B cell (primary cell): ENCODE measurements around the gene KCNF1. TPM values are rescaled to one million over a fixed set of nuclear protein-coding genes. Genes with fewer than 3 reads are reported as not detected.
A peak's percentile ranks its signal among the peaks of the same experiment; 100 is the strongest.

Source experiments
- ATAC-seq: fragments of 200-7000 bp; cut with Tn5 transposase; one replicate; pipeline ENCODE4 v1.10.0; 2021; ENCODE audit warnings: low read depth, mild to moderate bottlenecking, moderate number of reproducible peaks, moderate library complexity
- CTCF ChIA-PET: fragments of 350-600 bp; sonication (Branson Sonifier 250); formaldehyde crosslinking; loops from one replicate; lab custom pipeline; 2021; ENCODE audit warnings: antibody characterized with exemption, inconsistent platforms; lab: Charles Lee
- POLR2A ChIA-PET: fragments of 350-600 bp; sonication (Branson Sonifier 250); formaldehyde crosslinking; loops from one replicate; lab custom pipeline; 2021; ENCODE audit warnings: antibody characterized with exemption; lab: Charles Lee
- DNase-seq: peaks from one replicate; pipeline ENCODE4 v3.0.0; 2013
- H2AFZ ChIP-seq: 2 replicates; pipeline ENCODE4 v1.6.1; 2012; ENCODE audit warnings: mild to moderate bottlenecking, low read depth, low read length; ENCODE audit not compliant: insufficient read depth, poor library complexity, severe bottlenecking
- H3K27ac ChIP-seq, 2 donors: 1 replicate in 1 of 2; 2 replicates in 1 of 2; pipeline ENCODE4 v1.5.1; 2012 to 2013; ENCODE audit warnings: low read length in 2 of 2, mild to moderate bottlenecking in 2 of 2, moderate library complexity in 1 of 2
- H3K27me3 ChIP-seq, 4 experiments: fragments of 200-600 bp in 1 of 4; sonication (generic) in 1 of 4; replicated peaks in 1 of 4; 1 replicate in 2 of 4; 2 replicates in 2 of 4; pipeline versions ENCODE4 v1.6.1 to v1.7.0; 2013 to 2016; ENCODE audit warnings: low read length in 3 of 4, mild to moderate bottlenecking in 2 of 4, mixed read lengths in 1 of 4, moderate library complexity in 1 of 4; ENCODE audit not compliant: insufficient read depth in 4 of 4, control insufficient read depth in 3 of 4; ENCODE audit errors: control extremely low read depth in 1 of 4
- H3K36me3 ChIP-seq, 2 experiments: replicated peaks in 1 of 2; 1 replicate in 1 of 2; 2 replicates in 1 of 2; pipeline versions ENCODE4 v1.6.1 to v1.7.1; 2013; ENCODE audit warnings: low read length in 1 of 2; ENCODE audit not compliant: insufficient read depth in 2 of 2, control insufficient read depth in 1 of 2; ENCODE audit errors: control extremely low read depth in 1 of 2, extremely low read depth in 1 of 2
- H3K4me1 ChIP-seq, 2 donors: fragments of 200-600 bp in 1 of 2; sonication (generic) in 1 of 2; 1 replicate in 1 of 2; 2 replicates in 1 of 2; pipeline versions ENCODE4 v1.5.1 to v1.6.1; 2013 to 2017; ENCODE audit warnings: low read length in 2 of 2; ENCODE audit not compliant: control insufficient read depth in 2 of 2, insufficient read depth in 2 of 2
- H3K4me2 ChIP-seq: replicated peaks from 2 replicates; pipeline ENCODE3; 2012; ENCODE audit warnings: mild to moderate bottlenecking, low read depth, low read length; ENCODE audit not compliant: poor library complexity, severe bottlenecking
- H3K4me3 ChIP-seq, 5 experiments: fragments of 200-600 bp in 1 of 5; sonication (generic) in 1 of 5; 1 replicate in 3 of 5; 2 replicates in 2 of 5; pipeline versions ENCODE4 v1.5.1 to v1.7.0; 2011 to 2016; ENCODE audit warnings: low read length in 4 of 5, mild to moderate bottlenecking in 4 of 5, low read depth in 2 of 5, control low read depth in 1 of 5, moderate library complexity in 1 of 5; ENCODE audit not compliant: insufficient read depth in 1 of 5; ENCODE audit errors: control extremely low read depth in 1 of 5, extremely low read depth in 1 of 5
- H3K79me2 ChIP-seq: fragments of 200-600 bp; sonication (generic); one replicate; pipeline ENCODE4 v1.6.0; 2016; ENCODE audit warnings: low read length; ENCODE audit not compliant: control insufficient read depth, insufficient read depth
- H3K9ac ChIP-seq: fragments of 200-600 bp; sonication (generic); 2 replicates; pipeline ENCODE4 v1.6.1; 2017; ENCODE audit warnings: mild to moderate bottlenecking, low read length, moderate library complexity
- H3K9me3 ChIP-seq, 3 donors: one replicate each; pipeline versions ENCODE4 v1.6.1 to v1.7.1; 2013; ENCODE audit warnings: low read length in 2 of 3; ENCODE audit not compliant: control insufficient read depth in 2 of 3, insufficient read depth in 1 of 3; ENCODE audit errors: control extremely low read depth in 1 of 3
- H4K20me1 ChIP-seq: 2 replicates; pipeline ENCODE4 v1.6.0; 2012; ENCODE audit warnings: mild to moderate bottlenecking, low read length; ENCODE audit not compliant: insufficient read depth, control insufficient read depth, poor library complexity, severe bottlenecking
- H3K27ac Mint-ChIP-seq: one replicate; pipeline ENCODE4 v1.8.0; 2021; ENCODE audit warnings: mixed read lengths
- H3K27me3 Mint-ChIP-seq: one replicate; pipeline ENCODE4 v1.8.0; 2021; ENCODE audit warnings: mixed read lengths
- H3K4me1 Mint-ChIP-seq: one replicate; pipeline ENCODE4 v1.8.0; 2021; ENCODE audit warnings: mixed read lengths
- H3K4me3 Mint-ChIP-seq: one replicate; pipeline ENCODE4 v1.8.0; 2021; ENCODE audit warnings: mixed read lengths
- H3K9me3 Mint-ChIP-seq: one replicate; pipeline ENCODE4 v1.8.0; 2022; ENCODE audit warnings: mixed read lengths; ENCODE audit not compliant: insufficient read depth
- CTCF ChIP-seq: fragments of 200-600 bp; IDR thresholded peaks from one replicate; pipeline ENCODE4 v1.8.0; 2022; ENCODE audit warnings: antibody characterized with exemption, mild to moderate bottlenecking
- EZH2 ChIP-seq: IDR thresholded peaks from 2 replicates; pipeline ENCODE4 v1.6.1; 2012; ENCODE audit warnings: borderline replicate concordance, low read depth, mild to moderate bottlenecking, moderate library complexity, low read length; ENCODE audit not compliant: insufficient read depth, poor library complexity, severe bottlenecking
- WGBS: methylation state at CpG from one replicate; pipeline ENCODE4 v1.1.5; 2013; ENCODE audit warnings: missing lambda C conversion rate; ENCODE audit not compliant: insufficient coverage; 5-methylcytosine and 5-hydroxymethylcytosine counted together
- intact Hi-C: fragments of 100-400 bp; cut with micrococcal nuclease; formaldehyde crosslinking; loops from one replicate; pipeline ENCODE4 v1.10.0; 2022
- polyA plus RNA-seq: library from polyadenylated mRNA; depleted of rRNA; stranded (reverse); fragments of >200 nt; gene quantifications from 2 replicates; pipeline ENCODE4 v1.2.3, GENCODE V29; 2012
- total RNA-seq, 2 donors: library from RNA; stranded (reverse); fragments of 120-200 nt in 1 of 2; gene quantifications; 1 replicate in 1 of 2; 2 replicates in 1 of 2; pipeline versions ENCODE4 v1.2.3 to v1.2.4, GENCODE V29; 2013 to 2022

KCNF1 gene
- total and polyA plus RNA-seq, 2 donors (not counting 1 experiment from before 2014, with no cell fraction given): not detected

- Mint-ChIP-seq H3K9me3 (no peaks in the 10 kb centered on the region), H3K27ac (no peak overlapping the region), H3K4me3 (peak overlapping the region; percentile 20), H3K27me3 (peaks cover 32% of the 10 kb centered on the region), H3K4me1 (peaks cover 24% of the 10 kb centered on the region)
- Histone ChIP-seq H3K9ac (no peak overlapping the region), H3K79me2 (no peaks in the 10 kb centered on the region), H3K9me3 (no peaks in the 10 kb centered on the region), H3K4me1 (peaks cover 11 to 18% of the 10 kb centered on the region in 2 donors), H3K36me3 (no peaks in the 10 kb centered on the region), H4K20me1 (no peaks in the 10 kb centered on the region), H3K4me2 (peak overlapping the region; percentile 29), H3K27ac (no peak overlapping the region), H3K27me3 (peaks cover 0 to 23% (median 11%) of the 10 kb centered on the region in 4 experiments), H3K4me3 (peak overlapping the region in 1 of 5 experiments; percentile 29), H2AFZ (no peak overlapping the region)
- ChIA-PET CTCF (interaction anchor here (0.8 kb wide), 1 partner anchor 33 kb away, joined by 3 read pairs; no protein-coding TSS in a partner anchor), POLR2A (no interaction called here)
- 41% methylated on average over 10 of the region's 14 CpGs for WGBS
- peak; percentile 63 for TF ChIP-seq CTCF
- no peak for TF ChIP-seq EZH2
- peak; percentile 50 for DNase-seq
- peak; percentile 72 for ATAC-seq
- intact Hi-C loops: no loop called here
These were observed 46.7 kb upstream of the KCNF1 start for GRCh38 chr2:10864861-10865636.

GRCh38 chr2:10865841-10866240, 45.9 kb upstream of the KCNF1 start:
- Histone ChIP-seq H3K27me3 (peaks cover 0 to 23% (median 11%) of the 10 kb centered on the region in 4 experiments), H3K9me3 (no peaks in the 10 kb centered on the region), H3K36me3 (no peaks in the 10 kb centered on the region), H3K27ac (no peak overlapping the region), H3K79me2 (no peaks in the 10 kb centered on the region), H4K20me1 (no peaks in the 10 kb centered on the region), H3K4me2 (no peak overlapping the region), H3K4me3 (no peak overlapping the region), H2AFZ (no peak overlapping the region), H3K9ac (no peak overlapping the region), H3K4me1 (peaks cover 11 to 18% of the 10 kb centered on the region in 2 donors)
- POLR2A ChIA-PET: interaction anchor here (0.6 kb wide), 1 partner anchor 50 kb away, joined by 3 read pairs; no protein-coding TSS in a partner anchor
- H3K4me3 Mint-ChIP-seq: no peak overlapping the region
- 78% methylated on average over 7 of the region's 10 CpGs for WGBS
- intact Hi-C loops: no loop called here
- H3K9me3 Mint-ChIP-seq: no peaks in the 10 kb centered on the region
- ATAC-seq (no peak), DNase-seq (no peak)
- TF ChIP-seq CTCF: no peak
- TF ChIP-seq EZH2: no peak
- H3K27me3 Mint-ChIP-seq: peaks cover 35% of the 10 kb centered on the region
- no peak overlapping the region for H3K27ac Mint-ChIP-seq
- CTCF ChIA-PET: interaction anchor here (0.8 kb wide), 1 partner anchor 8 kb away, joined by 3 read pairs; no protein-coding TSS in a partner anchor
- peaks cover 24% of the 10 kb centered on the region for H3K4me1 Mint-ChIP-seq
